Measurements from ENCODE around the gene ROR2.

The ROR2 gene

GRCh38 chr9:91775011-91775707 lies 174.9 kb downstream of the ROR2 start:
- DNase-seq (ENCODE audit: low read depth in 2 of 2): peak; percentile 33 to 34

GRCh38 chr9:91773156-91773555 lies 176.9 kb downstream of the ROR2 start:
- no peak for DNase-seq (ENCODE audit: low read depth in 2 of 2)

DNA sequence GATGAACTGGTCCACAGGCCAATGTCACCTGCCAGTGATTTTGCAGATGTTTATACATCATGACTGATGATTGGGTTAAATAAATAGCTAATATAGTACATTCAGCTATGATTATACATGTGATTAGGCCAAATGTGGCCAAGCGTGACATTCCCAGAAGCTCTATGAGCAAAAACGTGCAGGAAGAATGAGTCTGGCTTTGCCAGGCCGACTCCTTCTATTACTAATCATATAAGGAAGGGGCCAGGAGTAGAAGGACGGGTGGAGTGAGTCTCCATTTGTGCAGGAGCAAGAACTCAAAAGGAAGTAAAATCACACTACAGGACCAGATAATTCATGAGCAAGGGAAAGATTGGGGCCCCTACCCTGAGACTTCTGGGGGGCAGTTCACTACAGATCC lies 178.2 kb downstream of the ROR2 start:
- no peak for DNase-seq (ENCODE audit: low read depth in 2 of 2)

GRCh38 chr9:91771027-91771426 lies 179.0 kb downstream of the ROR2 start:
- DNase-seq (ENCODE audit: low read depth in 2 of 2): no peak

DNA sequence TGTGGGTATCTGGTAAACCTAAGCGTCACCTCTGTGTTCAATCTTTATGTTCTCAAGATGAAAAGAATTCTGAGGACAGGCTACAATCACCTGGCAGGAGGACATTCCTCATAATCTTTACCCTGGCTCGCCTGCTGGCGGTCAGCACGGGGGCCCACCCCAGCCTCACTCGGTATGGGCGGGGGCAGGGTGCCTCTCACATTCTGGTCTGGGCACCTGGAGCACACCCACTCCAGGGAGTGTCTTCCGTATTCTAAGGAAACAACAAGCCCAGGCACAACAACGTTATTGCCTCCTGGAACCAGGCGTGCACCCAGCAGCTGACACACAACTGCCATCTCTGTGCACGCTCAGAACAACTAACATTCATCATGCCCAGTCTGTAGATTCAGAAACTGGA lies 179.8 kb downstream of the ROR2 start:
- no peak for DNase-seq (ENCODE audit: low read depth in 2 of 2)

- DNase-seq (ENCODE audit: low read depth in 2 of 2): no peak
Measured at GRCh38 chr9:91768977-91769916, 180.8 kb downstream of the ROR2 start.

DNA sequence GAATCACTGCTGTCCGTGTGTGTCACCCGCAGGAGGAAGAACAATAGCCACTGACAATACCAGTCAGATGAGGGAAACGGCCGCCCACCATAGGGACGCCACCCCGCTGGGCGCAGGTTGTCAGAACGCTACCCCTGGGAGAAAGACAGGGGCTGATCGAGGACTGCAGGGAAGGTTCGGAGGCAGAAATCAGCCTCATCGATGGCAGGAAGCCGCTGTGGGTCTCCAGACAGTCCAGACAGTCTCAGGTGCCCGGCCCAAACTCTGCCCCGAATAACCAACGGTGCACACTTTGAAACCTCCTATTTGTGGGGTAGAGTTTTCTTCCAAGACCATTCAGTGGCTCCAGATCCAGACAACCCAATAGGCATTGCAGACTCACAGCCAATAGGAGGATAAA lies 181.5 kb downstream of the ROR2 start:
- no peak for DNase-seq (ENCODE audit: low read depth in 2 of 2)

DNA sequence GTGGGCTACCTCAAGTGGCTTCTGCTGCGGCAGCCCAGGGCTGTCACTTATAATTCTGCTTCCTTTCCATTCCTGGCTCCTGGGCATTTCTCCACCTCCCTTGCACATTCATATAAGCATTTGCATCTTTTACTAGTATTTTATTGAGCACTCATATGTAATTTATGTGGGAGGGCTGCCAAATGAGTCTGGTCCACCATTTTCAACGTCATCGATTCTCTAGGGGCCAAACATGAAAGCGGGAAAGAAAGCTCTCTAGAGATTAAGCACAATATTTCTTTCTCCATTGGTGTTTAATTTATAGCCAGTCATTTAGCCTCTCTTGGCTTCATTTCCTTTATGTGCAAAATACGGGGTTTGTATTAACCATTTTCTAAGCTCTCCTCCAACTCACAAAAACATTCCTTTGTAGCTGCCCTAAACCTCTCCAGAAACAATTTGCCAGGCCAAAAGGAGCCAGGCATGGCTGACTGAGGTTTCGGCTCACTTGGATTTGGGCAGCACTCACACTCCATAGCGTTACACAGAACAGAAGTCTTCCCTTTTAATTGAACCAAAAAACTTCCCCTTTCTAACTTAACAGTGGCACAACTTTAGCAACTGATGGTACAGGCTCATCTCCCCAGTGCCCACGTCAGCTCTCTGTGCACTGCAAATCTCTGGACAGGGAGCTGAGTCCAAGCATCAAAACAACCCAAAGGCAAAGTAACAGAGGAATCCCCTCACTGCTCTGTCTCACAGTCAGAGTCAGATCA lies 183.5 kb downstream of the ROR2 start:
- DNase-seq (ENCODE audit: low read depth in 2 of 2): no peak

- no peak for DNase-seq (ENCODE audit: low read depth in 2 of 2)
Measured at GRCh38 chr9:91765296-91765695, 184.7 kb downstream of the ROR2 start.

DNA sequence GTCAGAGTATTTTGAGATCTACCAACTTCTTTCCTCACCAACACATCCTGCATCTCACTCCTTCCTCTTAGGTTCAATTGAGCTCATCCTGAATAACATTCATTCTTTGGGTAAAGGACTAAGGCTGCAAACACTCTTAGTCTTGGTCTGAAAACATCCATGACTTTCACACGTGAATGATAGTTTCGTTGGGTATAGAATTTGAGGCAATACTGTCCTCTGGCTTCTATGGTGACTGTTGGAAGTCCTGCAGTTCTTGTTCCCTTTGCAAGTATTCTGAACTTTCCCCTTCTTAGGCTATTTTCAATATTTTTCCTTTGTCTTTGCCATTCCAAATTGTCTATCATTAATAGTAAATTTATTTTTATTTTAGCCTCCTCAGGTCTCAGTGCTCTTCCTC lies 185.4 kb downstream of the ROR2 start:
- no peak for DNase-seq (ENCODE audit: low read depth in 2 of 2)

DNA sequence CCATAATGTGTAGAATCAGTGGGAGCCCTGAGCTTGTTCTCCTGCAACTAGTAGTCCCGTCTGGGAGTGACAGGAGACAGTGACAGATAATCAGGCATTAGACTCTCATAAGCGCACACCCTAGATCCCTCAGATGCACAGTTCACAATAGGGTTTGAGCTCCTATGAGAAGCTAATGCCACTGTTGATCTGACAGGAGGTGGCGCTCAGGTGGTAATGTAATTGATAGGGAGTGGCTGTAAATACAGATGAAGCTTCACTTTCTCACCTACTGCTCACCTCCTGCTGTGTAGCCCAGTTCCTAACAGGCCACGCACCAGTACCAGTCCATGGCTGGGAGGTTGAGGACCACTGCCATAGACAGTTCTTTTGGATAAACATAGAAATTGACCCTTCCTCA lies 188.7 kb downstream of the ROR2 start:
- no peak for DNase-seq (ENCODE audit: low read depth in 2 of 2)

GRCh38 chr9:91760906-91761305 lies 189.1 kb downstream of the ROR2 start:
- DNase-seq (ENCODE audit: low read depth in 2 of 2): no peak

DNA sequence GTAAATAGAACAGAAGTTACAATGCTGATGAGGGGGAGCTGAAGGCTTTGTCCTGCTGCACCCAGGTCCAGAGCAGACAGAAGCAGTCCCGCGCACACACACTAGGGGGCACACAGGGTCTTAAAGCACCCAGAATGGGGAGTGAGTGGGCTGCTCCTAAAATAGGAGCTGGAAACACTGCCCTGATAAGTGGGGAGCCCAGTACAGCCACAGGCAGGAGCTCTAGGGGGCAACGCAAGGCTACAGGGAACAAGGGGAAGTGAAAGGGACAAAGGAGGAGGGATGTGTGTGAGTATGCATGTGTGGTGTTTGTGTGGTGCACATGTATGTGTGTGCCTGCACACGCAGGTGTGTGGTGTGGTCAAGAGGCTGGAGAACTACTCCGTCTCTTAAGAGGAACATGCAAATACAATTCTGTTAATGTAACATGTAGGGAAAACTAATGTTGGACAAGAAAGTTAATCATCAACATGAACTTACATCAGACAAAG lies 191.5 kb downstream of the ROR2 start:
- no peak for DNase-seq (ENCODE audit: low read depth in 2 of 2)

DNA sequence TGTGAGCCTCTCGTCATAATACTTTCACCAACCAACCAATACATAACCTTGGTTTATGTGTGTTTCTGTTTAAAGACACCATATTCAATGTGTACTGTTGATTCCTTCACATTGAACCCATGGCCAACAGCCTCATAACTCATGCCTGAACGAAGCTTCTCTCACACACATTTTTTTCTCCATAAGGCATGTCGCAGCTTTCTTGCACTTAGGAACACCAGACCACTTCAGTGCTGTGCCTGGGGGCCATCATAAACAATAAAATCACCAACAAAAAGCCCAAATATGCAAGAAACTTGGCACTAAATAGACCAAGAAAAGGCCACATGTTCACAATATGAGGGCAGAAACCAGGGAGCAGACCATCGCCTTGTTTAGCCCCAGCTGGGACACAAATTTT lies 192.2 kb downstream of the ROR2 start:
- DNase-seq (ENCODE audit: low read depth in 2 of 2): no peak

DNA sequence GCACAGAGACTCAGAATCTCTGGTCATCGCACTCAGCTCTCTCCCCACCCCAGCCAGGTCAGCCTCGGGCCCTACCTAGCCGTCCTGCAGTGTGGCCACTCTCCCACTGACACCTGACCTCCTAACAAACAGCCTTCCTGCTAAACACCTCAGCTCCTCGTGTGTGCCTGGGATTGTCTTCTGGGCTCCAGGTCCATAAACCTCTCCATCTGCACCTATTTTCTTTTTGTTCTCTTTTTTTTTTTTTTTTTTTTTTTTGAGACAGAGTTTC lies 193.6 kb downstream of the ROR2 start:
- DNase-seq (ENCODE audit: low read depth in 2 of 2): no peak

- DNase-seq (ENCODE audit: low read depth in 2 of 2): no peak
Measured at GRCh38 chr9:91755761-91756509, 194.1 kb downstream of the ROR2 start.

DNA sequence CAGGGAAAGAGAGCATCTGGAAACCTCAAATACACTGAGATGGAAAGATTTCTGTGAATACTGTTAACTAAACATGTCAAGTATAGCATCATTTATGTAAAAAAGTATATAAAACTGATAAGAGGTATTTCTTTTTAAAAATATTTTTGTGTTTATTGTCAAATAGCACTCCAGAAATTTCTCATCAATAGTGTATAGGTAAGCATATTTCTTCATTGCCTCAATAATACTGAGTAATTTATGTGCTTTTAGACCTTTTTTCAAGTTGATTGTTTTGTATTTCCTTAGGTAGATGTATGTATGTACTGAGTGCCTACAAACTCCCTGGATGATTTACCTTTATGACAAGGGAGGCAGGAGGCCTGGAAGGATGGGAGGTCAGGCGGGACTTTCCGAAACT lies 196.3 kb downstream of the ROR2 start:
- no peak for DNase-seq (ENCODE audit: low read depth in 2 of 2)

DNA sequence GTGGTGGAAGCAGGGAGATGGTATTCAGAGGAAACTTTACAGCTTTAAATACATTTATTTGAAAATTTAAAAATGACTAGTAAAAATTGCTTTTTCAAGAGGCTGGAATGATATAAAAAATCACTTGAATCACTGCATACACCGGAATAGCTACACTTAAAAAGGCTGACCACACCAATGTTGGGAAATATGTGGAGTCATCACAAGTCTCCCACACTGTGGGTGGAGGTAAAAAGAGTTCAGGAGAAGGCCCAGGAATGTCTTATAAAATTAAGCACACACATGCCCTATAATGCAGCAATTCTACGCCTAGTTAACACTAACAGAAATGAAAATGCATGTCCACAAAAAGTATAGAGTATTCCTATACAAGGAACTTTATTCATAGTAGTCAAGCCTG lies 198.1 kb downstream of the ROR2 start:
- DNase-seq (ENCODE audit: low read depth in 2 of 2): no peak

- DNase-seq (ENCODE audit: low read depth in 2 of 2): no peak
Measured at GRCh38 chr9:91750343-91750742, 199.7 kb downstream of the ROR2 start.

- no peak for DNase-seq (ENCODE audit: low read depth in 2 of 2)
Measured at GRCh38 chr9:91746904-91747303, 203.1 kb downstream of the ROR2 start.

GRCh38 chr9:91746357-91746756 lies 203.7 kb downstream of the ROR2 start:
- DNase-seq (ENCODE audit: low read depth in 2 of 2): no peak

GRCh38 chr9:91744114-91744513 lies 205.9 kb downstream of the ROR2 start:
- no peak for DNase-seq (ENCODE audit: low read depth in 2 of 2)
